NCI-H2227 treated with DMSO at 0.1 percent for 48 hours (cell line): ENCODE results near the gene PHOSPHO1.
"Not testable (repeated sequence)": the region's sequence is repeated elsewhere in the genome, so short reads cannot be mapped to it uniquely, and the experiment has no call there.

ENCODE experiments used
- DNase-seq: peaks from one replicate; lab custom pipeline; 2025; lab: John Stamatoyannopoulos, UW

PHOSPHO1 gene

GRCh38 chr17:49230636-49231562 is at the start of gene PHOSPHO1:
PHOSPHO1 (minus strand) TSS chr17:49230787; CDS start chr17:49226691, 4,096 bp downstream.
- DNase-seq: peak; percentile 86

- DNase-seq: no peak
These were observed 49.5 kb upstream of the PHOSPHO1 start for GRCh38 chr17:49280061-49280460.

- DNase-seq: not testable (repeated sequence)
These were observed 48.9 kb upstream of the PHOSPHO1 start for GRCh38 chr17:49279263-49280015.

GRCh38 chr17:49278076-49278475 is 47.5 kb upstream of the PHOSPHO1 start:
- DNase-seq: no peak

GRCh38 chr17:49277638-49278037 is 47.1 kb upstream of the PHOSPHO1 start:
- no peak for DNase-seq

- not testable (repeated sequence) for DNase-seq
These were observed 45.4 kb upstream of the PHOSPHO1 start for GRCh38 chr17:49275981-49276380.

GRCh38 chr17:49269356-49269755 is 38.8 kb upstream of the PHOSPHO1 start:
- DNase-seq: no peak

GRCh38 chr17:49267912-49268311 is 37.3 kb upstream of the PHOSPHO1 start:
- no peak for DNase-seq

GRCh38 chr17:49266233-49266632 is 35.6 kb upstream of the PHOSPHO1 start:
- no peak for DNase-seq

GRCh38 chr17:49261540-49261939 is 31.0 kb upstream of the PHOSPHO1 start:
- not testable (repeated sequence) for DNase-seq

GRCh38 chr17:49260817-49261291 is 30.3 kb upstream of the PHOSPHO1 start:
- no peak for DNase-seq

GRCh38 chr17:49260011-49260816 is 29.6 kb upstream of the PHOSPHO1 start:
- DNase-seq: peak; percentile 7

- DNase-seq: no peak
These were observed 29.1 kb upstream of the PHOSPHO1 start for GRCh38 chr17:49259663-49260010.

GRCh38 chr17:49258394-49258793 is 27.8 kb upstream of the PHOSPHO1 start:
- no peak for DNase-seq

GRCh38 chr17:49255125-49255524 is 24.5 kb upstream of the PHOSPHO1 start:
- DNase-seq: no peak

GRCh38 chr17:49254066-49254465 is 23.5 kb upstream of the PHOSPHO1 start:
- no peak for DNase-seq

GRCh38 chr17:49252148-49252695 is 21.6 kb upstream of the PHOSPHO1 start:
- no peak for DNase-seq

GRCh38 chr17:49249890-49250522 is 19.4 kb upstream of the PHOSPHO1 start:
- no peak for DNase-seq

GRCh38 chr17:49249292-49249794 is 18.8 kb upstream of the PHOSPHO1 start:
- DNase-seq: peak; percentile 62

GRCh38 chr17:49247944-49248343 is 17.4 kb upstream of the PHOSPHO1 start:
- no peak for DNase-seq

- DNase-seq: no peak
These were observed 14.3 kb upstream of the PHOSPHO1 start for GRCh38 chr17:49244839-49245238.
